Fibroblast of villous mesenchyme (primary cell): ENCODE results near the gene DENND2A. TPM values are rescaled to one million over a fixed set of nuclear protein-coding genes. Genes with fewer than 3 reads are reported as not detected.
"Not testable (repeated sequence)": the region's sequence is repeated elsewhere in the genome, so short reads cannot be mapped to it uniquely, and the experiment has no call there.

Experiments used
- DNase-seq: peaks from one replicate; pipeline ENCODE4 v3.0.0-alpha.2; 2010; ENCODE audit warnings: low read depth
- H3K4me3 ChIP-seq: 2 replicates; pipeline ENCODE4 v1.5.1; 2011; ENCODE audit warnings: low read depth, mild to moderate bottlenecking, low read length
- CTCF ChIP-seq: IDR thresholded peaks from 2 replicates; pipeline ENCODE4 v1.5.1; 2012; ENCODE audit warnings: low read depth, mild to moderate bottlenecking, low read length; ENCODE audit not compliant: insufficient read depth
- total RNA-seq: library from RNA; depleted of rRNA; stranded (reverse); fragments of >200 nt; gene quantifications from 2 replicates; pipeline ENCODE4 v1.2.3, GENCODE V29; 2012

The DENND2A gene
- total RNA-seq, 1 donor: 25.5 TPM

- DNase-seq: peak; percentile 13
- peak overlapping the region; percentile 71 for H3K4me3 ChIP-seq
- TF ChIP-seq CTCF: no peak
These were observed 32.6 kb upstream of the DENND2A start for GRCh38 chr7:140673063-140673773.

GRCh38 chr7:140672382-140673062, 31.9 kb upstream of the DENND2A start, which contains the start of gene ADCK2:
TSS of gene ADCK2 (plus strand) at chr7:140672945. CDS start at chr7:140673331, 386 bp downstream.
- TF ChIP-seq CTCF: no peak
- H3K4me3 ChIP-seq: peak within 1 kb of the TSS; percentile 71
- DNase-seq: peak; percentile 8

GRCh38 chr7:140671966-140672365, 31.4 kb upstream of the DENND2A start:
- DNase-seq: no peak
- H3K4me3 ChIP-seq: no peak overlapping the region
- TF ChIP-seq CTCF: no peak

- H3K4me3 ChIP-seq: no peak overlapping the region
- DNase-seq: no peak
- TF ChIP-seq CTCF: no peak
These were observed 29.8 kb upstream of the DENND2A start for GRCh38 chr7:140670343-140670935.

GRCh38 chr7:140669862-140670261, 29.2 kb upstream of the DENND2A start:
- not testable (repeated sequence) for DNase-seq, H3K4me3 ChIP-seq

GRCh38 chr7:140669352-140669751, 28.7 kb upstream of the DENND2A start:
- no peak for DNase-seq
- H3K4me3 ChIP-seq: no peak overlapping the region
- no peak for TF ChIP-seq CTCF

GRCh38 chr7:140668641-140669040, 28.0 kb upstream of the DENND2A start:
- no peak for TF ChIP-seq CTCF
- no peak for DNase-seq
- H3K4me3 ChIP-seq: no peak overlapping the region
